ENCODE data around the gene DSCAM.

The DSCAM gene

DNA sequence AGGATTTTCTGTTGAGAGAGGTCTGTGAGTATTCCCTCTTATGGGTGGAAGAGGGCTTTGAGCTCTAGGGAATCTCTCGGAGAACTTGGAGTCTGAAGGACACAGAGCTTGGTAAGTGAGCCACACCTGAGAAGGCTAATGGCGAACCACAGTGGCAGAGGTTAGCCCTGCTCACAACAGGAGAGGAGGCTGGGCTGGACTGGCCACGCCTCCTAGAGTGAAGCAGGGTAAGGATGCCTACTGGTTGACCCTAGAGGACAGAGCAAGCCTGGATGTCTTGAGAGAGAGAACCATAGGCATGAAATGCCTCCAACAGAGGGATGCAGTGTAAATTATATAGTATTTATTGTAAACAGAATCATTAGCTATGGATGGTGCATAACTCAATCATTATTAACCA, 747.1 kb downstream of the DSCAM start:
- no peak for TF ChIP-seq POLR2A (IDR thresholded peaks at IDR 0.05; ENCODE audit: low read depth, low read length)
- no peak for TF ChIP-seq POLR2AphosphoS5 (IDR thresholded peaks at IDR 0.05; ENCODE audit: low read depth, low read length)
- TF ChIP-seq TAF1 (IDR thresholded peaks at IDR 0.05; ENCODE audit: borderline replicate concordance, low read depth, low read length) = no peak
- DNase-seq (ENCODE audit: insufficient read length) (no peak), FAIRE-seq (no peak)

DNA sequence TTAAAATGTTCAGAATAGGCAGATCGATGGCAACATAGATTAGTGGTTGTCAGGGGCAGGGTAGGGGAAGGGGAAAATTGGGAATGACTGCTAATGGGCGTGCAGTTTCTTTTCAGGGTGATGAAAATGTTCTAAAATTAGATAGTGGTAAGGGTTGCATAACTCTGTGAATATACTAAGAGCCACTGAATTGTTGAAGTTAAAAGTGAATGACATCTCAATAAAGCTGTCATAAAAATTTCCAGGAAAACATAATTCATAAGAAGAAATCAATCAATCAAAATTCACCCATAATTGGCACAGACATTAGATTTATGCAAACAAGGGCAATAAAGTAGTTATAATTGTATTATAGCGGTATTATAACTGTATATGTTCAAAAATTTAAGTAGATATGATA, 751.5 kb downstream of the DSCAM start:
- TF ChIP-seq POLR2AphosphoS5 (IDR thresholded peaks at IDR 0.05; ENCODE audit: low read depth, low read length) (no peak), TAF1 (IDR thresholded peaks at IDR 0.05; ENCODE audit: borderline replicate concordance, low read depth, low read length) (no peak), POLR2A (IDR thresholded peaks at IDR 0.05; ENCODE audit: low read depth, low read length) (no peak)
- DNase-seq (ENCODE audit: insufficient read length) (no peak), FAIRE-seq (no peak)

DNA sequence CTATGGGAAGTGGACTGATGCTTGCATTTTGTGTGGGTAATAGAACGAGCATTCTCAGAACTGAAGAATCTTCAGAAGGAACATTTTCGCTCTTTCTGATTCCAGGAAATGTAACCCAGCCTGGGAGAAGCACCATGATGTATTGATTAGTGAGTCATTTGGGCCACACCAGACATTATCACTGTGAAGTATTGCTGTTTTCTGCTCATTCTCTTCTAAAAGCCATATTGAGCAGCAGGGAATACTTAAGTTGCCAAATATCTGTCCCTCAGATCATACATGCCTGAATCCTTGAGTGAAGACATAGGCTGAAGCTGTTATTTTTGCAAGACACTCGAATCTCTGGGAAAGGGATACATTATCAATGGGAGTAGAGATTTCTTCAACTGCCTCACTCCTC, 766.6 kb downstream of the DSCAM start:
- DNase-seq (ENCODE audit: insufficient read length) (no peak), FAIRE-seq (no peak)
- TF ChIP-seq POLR2AphosphoS5 (IDR thresholded peaks at IDR 0.05; ENCODE audit: low read depth, low read length) = no peak
- TF ChIP-seq POLR2A (IDR thresholded peaks at IDR 0.05; ENCODE audit: low read depth, low read length) = no peak
- no peak for TF ChIP-seq TAF1 (IDR thresholded peaks at IDR 0.05; ENCODE audit: borderline replicate concordance, low read depth, low read length)

DNA sequence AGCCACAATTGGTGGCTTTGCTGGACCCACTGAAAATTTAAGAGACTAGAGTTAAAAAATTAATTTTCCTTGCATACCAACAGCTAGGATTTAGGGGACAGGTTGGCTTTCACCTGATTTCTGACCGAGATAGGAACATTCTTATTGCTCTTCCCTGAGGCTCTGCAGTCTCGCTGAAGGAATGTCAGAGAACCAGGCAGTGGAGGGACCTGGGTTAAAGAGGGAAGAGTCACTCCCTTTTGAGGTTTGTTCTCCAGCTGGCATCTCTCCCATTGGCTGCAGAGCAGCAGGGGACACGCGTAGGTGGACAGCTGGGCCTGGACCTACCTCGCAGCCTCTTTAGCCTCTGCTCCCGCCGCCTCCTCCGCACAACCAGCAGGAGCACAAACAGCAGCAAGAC, 772.2 kb downstream of the DSCAM start:
- DNase-seq (ENCODE audit: insufficient read length) (no peak), FAIRE-seq (no peak)
- TF ChIP-seq TAF1 (IDR thresholded peaks at IDR 0.05; ENCODE audit: borderline replicate concordance, low read depth, low read length) = no peak

DNA sequence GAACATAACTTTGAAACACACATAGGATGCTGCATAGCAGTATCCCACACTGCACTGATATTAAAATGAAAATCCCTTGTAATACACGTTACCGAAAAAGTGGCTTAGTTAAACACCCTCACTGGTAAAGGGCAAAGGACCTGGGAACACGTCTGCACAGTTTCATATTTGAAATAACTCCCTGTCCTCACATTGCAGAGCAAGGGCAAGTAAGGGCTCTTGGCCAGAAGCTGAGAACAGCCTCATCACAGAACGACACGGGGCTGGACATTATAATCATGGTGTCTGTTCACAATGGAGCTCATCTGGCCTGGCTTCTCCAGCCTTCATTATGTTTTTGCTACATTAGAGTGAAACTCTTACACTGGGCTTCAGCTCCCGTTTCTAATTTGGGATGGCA, 772.8 kb downstream of the DSCAM start:
- TF ChIP-seq POLR2AphosphoS5 (IDR thresholded peaks at IDR 0.05; ENCODE audit: low read depth, low read length) = no peak
- no peak for TF ChIP-seq TAF1 (IDR thresholded peaks at IDR 0.05; ENCODE audit: borderline replicate concordance, low read depth, low read length)
- TF ChIP-seq POLR2A (IDR thresholded peaks at IDR 0.05; ENCODE audit: low read depth, low read length) = no peak
- no peak for FAIRE-seq
- DNase-seq (ENCODE audit: insufficient read length) = no peak

DNA sequence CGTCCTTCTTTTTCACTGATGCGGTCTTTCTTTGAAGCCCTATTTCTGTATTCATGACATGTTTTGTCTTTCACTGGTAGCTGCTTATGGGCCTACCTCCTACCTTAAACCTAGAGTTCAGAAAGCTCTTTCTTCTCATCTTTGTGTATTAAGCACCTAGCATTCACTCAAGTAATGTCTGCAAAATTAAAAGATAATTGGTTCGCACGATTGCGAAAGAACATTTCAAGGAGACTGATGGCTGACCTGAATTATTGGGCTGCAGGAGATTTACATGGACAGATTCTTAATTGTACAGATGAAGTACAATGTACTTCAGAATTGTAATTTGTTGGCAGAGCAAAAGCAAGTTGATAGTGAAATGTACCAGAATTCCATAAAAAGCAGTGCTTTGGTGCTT, 773.3 kb downstream of the DSCAM start:
- DNase-seq (ENCODE audit: insufficient read length) = no peak
- FAIRE-seq = no peak
- TF ChIP-seq POLR2A (IDR thresholded peaks at IDR 0.05; ENCODE audit: low read depth, low read length) (no peak), TAF1 (IDR thresholded peaks at IDR 0.05; ENCODE audit: borderline replicate concordance, low read depth, low read length) (no peak), POLR2AphosphoS5 (IDR thresholded peaks at IDR 0.05; ENCODE audit: low read depth, low read length) (no peak)

DNA sequence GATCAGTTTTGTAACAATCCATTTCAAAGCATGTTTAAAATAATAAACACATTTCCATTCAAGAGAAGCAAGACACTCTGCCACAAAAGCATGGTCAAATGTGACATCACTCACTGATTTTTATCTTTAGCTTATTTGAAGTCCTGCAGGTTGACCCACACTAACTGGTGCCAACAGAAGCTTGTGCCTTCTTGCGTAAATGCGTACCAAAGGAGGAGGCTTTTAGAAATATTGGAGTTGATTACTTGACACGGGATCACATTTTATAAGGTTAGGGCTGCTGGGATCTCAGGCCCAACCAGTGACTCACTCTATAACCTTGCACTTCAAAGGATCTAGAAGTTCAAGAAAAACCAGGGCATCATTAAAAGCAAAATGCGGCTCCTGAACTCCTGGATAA, 776.1 kb downstream of the DSCAM start:
- TF ChIP-seq POLR2A (IDR thresholded peaks at IDR 0.05; ENCODE audit: low read depth, low read length) = no peak
- no peak for TF ChIP-seq TAF1 (IDR thresholded peaks at IDR 0.05; ENCODE audit: borderline replicate concordance, low read depth, low read length)
- TF ChIP-seq POLR2AphosphoS5 (IDR thresholded peaks at IDR 0.05; ENCODE audit: low read depth, low read length) = no peak
- DNase-seq (ENCODE audit: insufficient read length) (no peak), FAIRE-seq (no peak)

DNA sequence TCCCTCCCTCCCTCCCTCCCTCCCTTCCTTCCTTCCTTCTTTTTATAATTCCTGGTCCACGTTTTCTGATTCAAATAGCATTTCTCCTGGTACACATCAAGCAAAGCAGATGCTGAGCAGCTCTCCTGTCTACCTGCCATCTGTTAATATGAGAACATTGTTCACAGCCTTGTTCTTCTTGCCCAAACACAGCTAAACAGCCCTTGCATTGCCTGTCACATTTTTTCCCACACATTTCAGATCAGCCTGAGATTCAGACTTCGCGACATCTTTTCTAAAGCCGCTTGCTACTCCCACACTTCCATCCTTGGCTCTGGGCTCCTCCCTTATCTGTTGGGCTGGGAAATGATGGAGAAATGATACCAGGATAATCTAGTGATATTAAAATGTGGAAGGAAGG, 779.2 kb downstream of the DSCAM start:
- no peak for TF ChIP-seq TAF1 (IDR thresholded peaks at IDR 0.05; ENCODE audit: borderline replicate concordance, low read depth, low read length)
- no peak for TF ChIP-seq POLR2AphosphoS5 (IDR thresholded peaks at IDR 0.05; ENCODE audit: low read depth, low read length)
- TF ChIP-seq POLR2A (IDR thresholded peaks at IDR 0.05; ENCODE audit: low read depth, low read length) = no peak
- FAIRE-seq (no peak), DNase-seq (ENCODE audit: insufficient read length) (no peak)

DNA sequence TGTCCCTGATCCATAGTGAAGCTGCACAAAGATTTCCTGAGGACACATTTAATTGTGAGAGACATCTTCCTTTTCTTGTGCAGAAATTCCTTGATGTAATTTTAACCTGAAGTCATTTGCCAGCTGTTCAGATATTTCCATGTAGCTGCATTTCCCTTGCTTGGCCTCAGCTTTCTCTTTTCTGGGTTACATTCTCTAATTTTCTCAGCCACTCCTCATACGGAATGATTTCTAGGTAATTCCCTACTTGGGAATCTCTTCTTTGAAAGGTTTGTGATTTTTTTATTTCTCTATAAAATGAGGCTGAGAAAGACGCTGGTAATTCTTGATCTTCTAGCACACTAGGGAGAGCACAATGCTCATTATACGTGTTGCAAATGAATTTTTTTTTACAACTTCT, 780.7 kb downstream of the DSCAM start:
- FAIRE-seq (no peak), DNase-seq (ENCODE audit: insufficient read length) (no peak)
- TF ChIP-seq POLR2A (IDR thresholded peaks at IDR 0.05; ENCODE audit: low read depth, low read length) (no peak), TAF1 (IDR thresholded peaks at IDR 0.05; ENCODE audit: borderline replicate concordance, low read depth, low read length) (no peak), POLR2AphosphoS5 (IDR thresholded peaks at IDR 0.05; ENCODE audit: low read depth, low read length) (no peak)

DNA sequence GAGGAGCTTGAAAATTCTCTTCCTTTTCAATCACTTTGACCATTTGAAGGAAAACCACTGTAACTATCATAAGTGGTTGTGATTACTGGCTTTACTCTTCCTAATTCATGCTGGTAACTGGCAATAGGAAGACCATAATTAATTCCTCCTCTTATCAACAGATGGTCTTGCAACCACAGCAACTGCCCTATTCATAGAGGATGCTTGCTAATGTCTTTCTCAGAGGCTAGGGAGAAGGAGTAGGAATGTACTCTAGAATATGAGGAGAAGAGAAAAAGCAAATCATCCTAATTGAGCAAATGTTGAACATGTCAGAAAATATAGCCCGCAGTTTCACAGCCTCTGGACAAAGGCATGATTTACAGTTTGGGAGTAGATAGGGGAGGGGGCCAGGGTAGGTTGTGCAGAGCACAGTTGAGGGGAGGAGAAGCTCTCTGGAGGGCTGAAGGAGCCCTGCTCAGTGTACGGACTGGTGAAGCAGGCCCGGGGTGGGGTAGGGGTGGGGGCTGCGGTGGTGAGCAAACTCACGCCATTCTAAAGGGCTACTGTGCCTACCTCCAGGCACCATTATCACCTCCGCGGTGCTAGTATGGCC, 786.8 kb downstream of the DSCAM start:
- TF ChIP-seq POLR2AphosphoS5 (IDR thresholded peaks at IDR 0.05; ENCODE audit: low read depth, low read length) (no peak), POLR2A (IDR thresholded peaks at IDR 0.05; ENCODE audit: low read depth, low read length) (no peak), TAF1 (IDR thresholded peaks at IDR 0.05; ENCODE audit: borderline replicate concordance, low read depth, low read length) (no peak)
- no peak for FAIRE-seq
- no peak for DNase-seq (ENCODE audit: insufficient read length)

DNA sequence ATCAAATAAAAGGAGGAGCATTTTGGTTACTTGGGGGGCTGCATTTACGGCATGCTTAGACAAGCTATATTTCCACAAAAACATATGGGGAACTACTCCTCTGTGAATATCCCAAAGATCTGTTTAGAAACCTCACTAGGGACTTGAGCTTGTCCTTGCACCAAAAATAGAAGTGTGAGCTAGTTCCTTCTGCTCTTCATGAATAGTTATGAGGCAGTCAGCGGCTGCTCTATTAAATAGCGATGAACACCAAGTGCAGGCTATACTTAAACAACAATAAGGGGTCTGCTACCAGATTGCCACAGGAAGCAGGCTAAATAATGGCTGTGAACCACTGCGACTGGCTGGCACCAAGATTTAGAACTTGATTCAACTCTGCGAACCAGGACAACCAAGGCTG, 789.6 kb downstream of the DSCAM start:
- TF ChIP-seq POLR2A (IDR thresholded peaks at IDR 0.05; ENCODE audit: low read depth, low read length) (no peak), POLR2AphosphoS5 (IDR thresholded peaks at IDR 0.05; ENCODE audit: low read depth, low read length) (no peak), TAF1 (IDR thresholded peaks at IDR 0.05; ENCODE audit: borderline replicate concordance, low read depth, low read length) (no peak)
- no peak for FAIRE-seq

DNA sequence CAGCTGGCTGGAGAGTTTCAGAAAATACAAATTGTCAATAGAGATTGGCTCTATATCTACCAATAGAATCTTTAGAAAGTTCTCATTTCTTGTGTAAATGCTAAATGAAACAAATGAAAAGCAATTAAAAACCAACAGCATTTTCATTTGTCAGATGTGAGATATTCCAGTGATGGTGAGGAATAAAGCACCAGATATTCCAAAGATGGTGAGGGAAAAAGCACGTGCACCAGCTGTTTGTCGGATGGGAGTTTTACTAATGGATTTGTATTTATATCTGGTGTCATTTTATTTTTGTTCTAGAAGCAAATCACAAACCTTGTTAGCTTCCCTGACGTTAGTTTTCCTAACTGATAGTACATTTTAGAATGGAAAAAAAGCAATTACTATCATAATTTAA, 790.9 kb downstream of the DSCAM start:
- FAIRE-seq (no peak), DNase-seq (ENCODE audit: insufficient read length) (no peak)
- no peak for TF ChIP-seq POLR2A (IDR thresholded peaks at IDR 0.05; ENCODE audit: low read depth, low read length)
- no peak for TF ChIP-seq POLR2AphosphoS5 (IDR thresholded peaks at IDR 0.05; ENCODE audit: low read depth, low read length)
- no peak for TF ChIP-seq TAF1 (IDR thresholded peaks at IDR 0.05; ENCODE audit: borderline replicate concordance, low read depth, low read length)

More for the DNA sequence above, 789.6 kb downstream of the DSCAM start:
- no peak for DNase-seq (ENCODE audit: insufficient read length)

DNA sequence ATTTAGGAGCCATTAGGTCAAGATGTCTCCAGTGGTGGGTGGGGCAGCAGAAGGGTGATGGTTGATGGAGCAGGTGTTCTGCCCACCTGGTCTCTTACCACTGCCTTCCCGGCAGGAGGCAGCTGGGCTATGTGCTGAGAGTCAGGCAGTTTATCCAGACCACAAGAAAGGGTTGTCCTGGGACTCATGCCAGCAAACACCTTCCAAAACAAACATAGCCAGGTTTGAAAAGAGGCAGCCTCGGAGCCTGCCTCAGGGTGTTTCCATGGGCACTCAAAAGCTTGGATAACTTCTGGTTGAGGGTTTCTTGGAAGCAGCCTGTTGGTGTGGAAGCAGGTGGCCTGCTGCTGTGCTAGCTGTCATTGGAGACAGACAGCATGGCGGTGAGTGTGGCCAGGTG, 792.6 kb downstream of the DSCAM start:
- DNase-seq (ENCODE audit: insufficient read length) (no peak), FAIRE-seq (no peak)
- TF ChIP-seq POLR2AphosphoS5 (IDR thresholded peaks at IDR 0.05; ENCODE audit: low read depth, low read length) (no peak), TAF1 (IDR thresholded peaks at IDR 0.05; ENCODE audit: borderline replicate concordance, low read depth, low read length) (no peak), POLR2A (IDR thresholded peaks at IDR 0.05; ENCODE audit: low read depth, low read length) (no peak)
